SK-N-SH treated with all-trans-retinoic acid at 6 μM for 48 hours (cell line): ENCODE measurements around the gene MYADM.

Source experiments
- PPARA ChIP-seq: fragments of 250-450 bp; sonication (Bioruptor Pico); IDR thresholded peaks from 2 replicates; pipeline ENCODE4 v1.5.0; 2020; ENCODE audit warnings: mild to moderate bottlenecking, borderline replicate concordance
- RARB ChIP-seq: fragments of 250-450 bp; sonication (Bioruptor Pico); IDR thresholded peaks from 2 replicates; pipeline ENCODE4 v1.8.0; 2021; ENCODE audit warnings: mild to moderate bottlenecking, moderate library complexity
- SNAI2 ChIP-seq: fragments of 250-450 bp; sonication (Bioruptor Pico); IDR thresholded peaks from 2 replicates; pipeline ENCODE4 v1.5.0; 2020; ENCODE audit warnings: mild to moderate bottlenecking, moderate library complexity
- TF ChIP-seq, protein P1 (sequence below): fragments of 250-450 bp; sonication (Bioruptor Pico); IDR thresholded peaks from 2 replicates; pipeline ENCODE4 v1.8.0; 2020; ENCODE audit warnings: mild to moderate bottlenecking, moderate library complexity, borderline replicate concordance

DNA sequence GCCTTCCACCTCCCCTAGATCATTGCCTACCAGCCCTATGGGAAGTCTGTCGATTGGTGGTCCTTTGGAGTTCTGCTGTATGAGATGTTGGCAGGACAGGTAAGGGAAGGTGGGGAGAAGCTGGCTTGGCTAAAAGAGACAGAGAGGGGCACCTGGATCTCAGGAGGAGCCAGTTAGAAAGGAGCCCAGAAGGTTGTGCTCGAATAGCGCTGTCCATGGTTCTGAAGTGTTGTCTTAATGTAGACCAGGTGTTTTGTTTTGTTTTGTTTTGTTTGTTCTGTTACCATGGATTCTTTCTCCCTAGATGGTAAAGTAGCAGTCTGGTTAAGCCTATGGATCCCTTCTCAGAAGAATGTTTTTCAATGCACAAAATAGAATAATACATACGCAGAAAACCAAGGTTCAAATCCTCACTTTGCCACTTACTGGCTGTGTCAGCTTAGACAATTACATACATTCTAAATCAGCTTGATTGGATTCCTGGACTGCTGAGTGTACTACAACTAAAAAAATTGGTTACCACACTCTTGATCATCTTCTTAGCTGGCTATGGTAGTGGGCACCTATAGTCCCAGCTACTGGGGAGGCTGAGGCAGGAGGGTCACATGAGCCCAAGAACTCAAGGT is 35.5 kb downstream of the MYADM start:
- TF ChIP-seq RARB (CRISPR knock-in tag) (no peak; the same call in 1 of the 2 replicates), PPARA (no peak), SNAI2 (no peak)
- TF ChIP-seq, protein P1, sequence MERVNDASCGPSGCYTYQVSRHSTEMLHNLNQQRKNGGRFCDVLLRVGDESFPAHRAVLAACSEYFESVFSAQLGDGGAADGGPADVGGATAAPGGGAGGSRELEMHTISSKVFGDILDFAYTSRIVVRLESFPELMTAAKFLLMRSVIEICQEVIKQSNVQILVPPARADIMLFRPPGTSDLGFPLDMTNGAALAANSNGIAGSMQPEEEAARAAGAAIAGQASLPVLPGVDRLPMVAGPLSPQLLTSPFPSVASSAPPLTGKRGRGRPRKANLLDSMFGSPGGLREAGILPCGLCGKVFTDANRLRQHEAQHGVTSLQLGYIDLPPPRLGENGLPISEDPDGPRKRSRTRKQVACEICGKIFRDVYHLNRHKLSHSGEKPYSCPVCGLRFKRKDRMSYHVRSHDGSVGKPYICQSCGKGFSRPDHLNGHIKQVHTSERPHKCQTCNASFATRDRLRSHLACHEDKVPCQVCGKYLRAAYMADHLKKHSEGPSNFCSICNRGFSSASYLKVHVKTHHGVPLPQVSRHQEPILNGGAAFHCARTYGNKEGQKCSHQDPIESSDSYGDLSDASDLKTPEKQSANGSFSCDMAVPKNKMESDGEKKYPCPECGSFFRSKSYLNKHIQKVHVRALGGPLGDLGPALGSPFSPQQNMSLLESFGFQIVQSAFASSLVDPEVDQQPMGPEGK (CRISPR knock-in tag), result no peak
